H7 (cell line): ENCODE measurements around the gene RBM6. TPM values are rescaled to one million over a fixed set of nuclear protein-coding genes. Genes with fewer than 3 reads are reported as not detected.
"Not testable (repeated sequence)": the region's sequence is repeated elsewhere in the genome, so short reads cannot be mapped to it uniquely, and the experiment has no call there.

ENCODE experiments used
- DNase-seq: peaks from one replicate; pipeline ENCODE4 v3.0.0; 2012
- H3K27me3 ChIP-seq: 2 replicates; pipeline ENCODE4 v1.6.0; 2011; ENCODE audit warnings: mild to moderate bottlenecking, low read length; ENCODE audit not compliant: control insufficient read depth, insufficient read depth
- H3K36me3 ChIP-seq: replicated peaks from 2 replicates; pipeline ENCODE4 v1.5.1; 2011; ENCODE audit warnings: low read length; ENCODE audit not compliant: control insufficient read depth, insufficient read depth
- H3K4me3 ChIP-seq: 2 replicates; pipeline ENCODE4 v1.5.1; 2011; ENCODE audit warnings: low read depth, mild to moderate bottlenecking, control low read depth, low read length, moderate library complexity; ENCODE audit not compliant: insufficient read depth
- total RNA-seq: library from RNA; depleted of rRNA; stranded (reverse); fragments of >200 nt; shearing (Covaris generic); gene quantifications from 2 replicates; pipeline ENCODE4 v1.2.3, GENCODE V29; 2014

The RBM6 gene
- total RNA-seq, 1 experiment from 2014 or later: 41.6 TPM

- H3K36me3 ChIP-seq: peaks cover 8% of the 10 kb centered on the region
- DNase-seq: no peak
- no peak overlapping the region for H3K4me3 ChIP-seq
- no peaks in the 10 kb centered on the region for H3K27me3 ChIP-seq
These were observed 110.4 kb downstream of the RBM6 start for GRCh38 chr3:50050361-50050760.

- no peak for DNase-seq
- H3K27me3 ChIP-seq: no peaks in the 10 kb centered on the region
- no peak overlapping the region for H3K4me3 ChIP-seq
- H3K36me3 ChIP-seq: peaks cover 24% of the 10 kb centered on the region
These were observed 117.8 kb downstream of the RBM6 start for GRCh38 chr3:50057756-50058155.

GRCh38 chr3:50068134-50068533 is 128.2 kb downstream of the RBM6 start:
- H3K36me3 ChIP-seq: peaks cover 30% of the 10 kb centered on the region
- no peaks in the 10 kb centered on the region for H3K27me3 ChIP-seq
- no peak for DNase-seq

GRCh38 chr3:50078091-50078490 is 138.1 kb downstream of the RBM6 start:
- peaks cover 12% of the 10 kb centered on the region for H3K36me3 ChIP-seq
- no peak overlapping the region for H3K4me3 ChIP-seq
- no peak for DNase-seq
- no peaks in the 10 kb centered on the region for H3K27me3 ChIP-seq

More at GRCh38 chr3:50068134-50068533, 128.2 kb downstream of the RBM6 start:
- H3K4me3 ChIP-seq: no peak overlapping the region

- Histone ChIP-seq H3K36me3 (peaks cover 8% of the 10 kb centered on the region), H3K4me3 (no peak overlapping the region), H3K27me3 (no peaks in the 10 kb centered on the region)
- no peak for DNase-seq
These were observed 138.7 kb downstream of the RBM6 start for GRCh38 chr3:50078622-50079021.

- not testable (repeated sequence) for H3K27me3 ChIP-seq, H3K36me3 ChIP-seq, DNase-seq, H3K4me3 ChIP-seq
These were observed 145.0 kb downstream of the RBM6 start for GRCh38 chr3:50084951-50085350.

- H3K36me3 ChIP-seq: peaks cover 22% of the 10 kb centered on the region
- no peaks in the 10 kb centered on the region for H3K27me3 ChIP-seq
- peak within 1 kb of the TSS; percentile 99 for H3K4me3 ChIP-seq
- DNase-seq: peak; percentile 97
These were observed 149.0 kb downstream of the RBM6 start, which contains the start of gene RBM5 for GRCh38 chr3:50088725-50089608. RBM5 (plus strand) TSS chr3:50088919; CDS start chr3:50090435, 1,516 bp downstream.

- peak overlapping the region; percentile 99 for H3K4me3 ChIP-seq
- DNase-seq: peak; percentile 76
- no peaks in the 10 kb centered on the region for H3K27me3 ChIP-seq
- H3K36me3 ChIP-seq: peaks cover 26% of the 10 kb centered on the region
These were observed 149.6 kb downstream of the RBM6 start for GRCh38 chr3:50089609-50089945.

- peaks cover 38% of the 10 kb centered on the region for H3K36me3 ChIP-seq
- H3K27me3 ChIP-seq: no peaks in the 10 kb centered on the region
- DNase-seq: no peak
- H3K4me3 ChIP-seq: no peak overlapping the region
These were observed 151.0 kb downstream of the RBM6 start for GRCh38 chr3:50090984-50091383.

GRCh38 chr3:50095352-50095998 is 155.5 kb downstream of the RBM6 start:
- Histone ChIP-seq H3K4me3 (no peak overlapping the region), H3K36me3 (peaks cover 57% of the 10 kb centered on the region), H3K27me3 (no peaks in the 10 kb centered on the region)
- DNase-seq: no peak

GRCh38 chr3:50100386-50100785 is 160.4 kb downstream of the RBM6 start:
- Histone ChIP-seq H3K27me3 (no peaks in the 10 kb centered on the region), H3K4me3 (no peak overlapping the region), H3K36me3 (peaks cover 51% of the 10 kb centered on the region)
- no peak for DNase-seq

- DNase-seq: no peak
These were observed 161.3 kb downstream of the RBM6 start for GRCh38 chr3:50100956-50101845.

GRCh38 chr3:50102558-50102957 is 162.6 kb downstream of the RBM6 start:
- DNase-seq: no peak
- no peak overlapping the region for H3K4me3 ChIP-seq
- peaks cover 54% of the 10 kb centered on the region for H3K36me3 ChIP-seq
- H3K27me3 ChIP-seq: no peaks in the 10 kb centered on the region

More at GRCh38 chr3:50100956-50101845, 161.3 kb downstream of the RBM6 start:
- no peaks in the 10 kb centered on the region for H3K27me3 ChIP-seq
- peaks cover 48% of the 10 kb centered on the region for H3K36me3 ChIP-seq
- H3K4me3 ChIP-seq: no peak overlapping the region

- Histone ChIP-seq H3K27me3 (no peaks in the 10 kb centered on the region), H3K4me3 (no peak overlapping the region), H3K36me3 (peaks cover 64% of the 10 kb centered on the region)
- no peak for DNase-seq
These were observed 171.8 kb downstream of the RBM6 start for GRCh38 chr3:50111757-50112156.
